Effector memory CD8-positive, alpha-beta T cell (primary cell): ENCODE data around the gene CACNA1C.

Experiments
- ATAC-seq: fragments of 150-1000 bp; cut with Tn5 transposase; replicated peaks from 2 replicates; pipeline ENCODE4 v1.10.0; 2021; ENCODE audit warnings: mild to moderate bottlenecking, moderate library complexity
- DNase-seq, 3 experiments: peaks; one replicate each; pipeline ENCODE4 v3.0.0; 2021
- H3K27ac Mint-ChIP-seq, 2 donors: one replicate each; pipeline ENCODE4 v1.8.0; 2022; ENCODE audit warnings: mild to moderate bottlenecking in 2 of 2, mixed read lengths in 2 of 2, moderate library complexity in 2 of 2
- H3K27me3 Mint-ChIP-seq, 2 donors: one replicate each; pipeline ENCODE4 v1.8.0; 2022; ENCODE audit warnings: mixed read lengths in 2 of 2
- H3K36me3 Mint-ChIP-seq: one replicate; pipeline ENCODE4 v1.8.0; 2022; ENCODE audit warnings: mild to moderate bottlenecking, moderate library complexity, mixed read lengths; ENCODE audit not compliant: insufficient read depth
- H3K4me1 Mint-ChIP-seq, 2 donors: one replicate each; pipeline ENCODE4 v1.8.0; 2022; ENCODE audit warnings: low read depth in 2 of 2, mixed read lengths in 2 of 2
- H3K4me3 Mint-ChIP-seq, 2 donors: one replicate each; pipeline ENCODE4 v1.8.0; 2022; ENCODE audit warnings: mild to moderate bottlenecking in 2 of 2, mixed read lengths in 2 of 2, moderate library complexity in 2 of 2
- H3K9me3 Mint-ChIP-seq, 2 donors: one replicate each; pipeline ENCODE4 v1.8.0; 2022; ENCODE audit warnings: mixed read lengths in 2 of 2

Gene CACNA1C

DNA sequence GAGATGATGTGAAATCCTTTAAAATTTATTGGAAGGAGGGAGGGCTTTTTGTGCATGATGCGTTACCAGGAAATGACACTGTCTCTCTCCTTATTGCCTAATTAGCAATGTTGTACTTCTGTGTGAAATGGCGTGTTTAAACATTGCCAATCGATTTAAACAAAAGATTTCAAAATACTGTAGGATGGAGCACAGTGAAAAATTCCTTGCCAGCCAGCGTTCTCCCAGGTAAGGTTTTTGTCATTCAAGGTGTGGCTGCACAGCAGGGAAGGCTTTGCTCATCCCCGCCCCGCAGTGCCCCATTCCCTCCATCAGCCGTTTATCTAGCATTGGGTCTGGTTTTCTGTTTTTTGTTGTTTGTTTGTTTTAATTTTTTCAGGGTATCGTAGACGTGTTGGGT, 137.3 kb downstream of the CACNA1C start:
- no peaks in the 10 kb centered on the region for H3K9me3 Mint-ChIP-seq
- DNase-seq, result no peak
- no peaks in the 10 kb centered on the region for H3K36me3 Mint-ChIP-seq
- no peak for ATAC-seq
- H3K4me3 Mint-ChIP-seq, result no peak overlapping the region
- H3K27me3 Mint-ChIP-seq, result peaks cover 29 to 49% of the 10 kb centered on the region in 2 donors
- no peak overlapping the region for H3K27ac Mint-ChIP-seq
- H3K4me1 Mint-ChIP-seq, result no peaks in the 10 kb centered on the region

DNA sequence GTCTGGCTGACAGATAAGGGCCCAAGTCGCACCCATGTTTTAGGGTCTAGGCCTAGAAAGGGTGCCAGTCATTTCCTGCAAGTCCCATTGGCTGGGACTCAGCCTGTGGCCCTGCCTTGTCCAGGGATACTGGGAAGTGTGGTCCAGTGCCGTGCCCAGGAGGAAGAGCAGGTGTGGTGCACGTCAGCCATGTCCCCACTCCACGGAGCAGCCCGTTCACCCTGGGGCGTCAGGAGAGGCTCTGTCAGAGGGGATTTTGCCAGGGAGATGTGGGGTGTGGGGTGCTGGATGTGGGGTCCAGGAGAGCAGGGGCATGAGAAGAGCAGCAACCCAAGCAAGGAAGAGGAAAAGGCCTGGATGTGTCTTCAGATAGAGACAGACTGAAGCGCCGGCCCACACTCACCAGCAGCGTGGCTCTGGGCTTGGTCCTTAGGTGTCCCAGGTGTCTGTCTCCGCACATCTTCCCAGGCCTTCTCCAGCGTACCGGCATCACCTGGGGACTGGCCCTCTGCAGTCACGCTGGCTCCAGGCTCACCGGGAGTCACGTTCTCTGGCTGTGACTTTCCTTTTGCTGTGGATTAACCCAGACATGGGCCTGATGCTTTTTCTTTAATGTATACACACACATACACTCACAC, 138.2 kb downstream of the CACNA1C start:
- H3K4me3 Mint-ChIP-seq, result no peak overlapping the region
- DNase-seq, result no peak
- no peaks in the 10 kb centered on the region for H3K4me1 Mint-ChIP-seq
- no peak overlapping the region for H3K27ac Mint-ChIP-seq
- no peaks in the 10 kb centered on the region for H3K9me3 Mint-ChIP-seq
- H3K36me3 Mint-ChIP-seq, result no peaks in the 10 kb centered on the region
- ATAC-seq, result no peak
- H3K27me3 Mint-ChIP-seq, result peaks cover 30 to 49% of the 10 kb centered on the region in 2 donors

DNA sequence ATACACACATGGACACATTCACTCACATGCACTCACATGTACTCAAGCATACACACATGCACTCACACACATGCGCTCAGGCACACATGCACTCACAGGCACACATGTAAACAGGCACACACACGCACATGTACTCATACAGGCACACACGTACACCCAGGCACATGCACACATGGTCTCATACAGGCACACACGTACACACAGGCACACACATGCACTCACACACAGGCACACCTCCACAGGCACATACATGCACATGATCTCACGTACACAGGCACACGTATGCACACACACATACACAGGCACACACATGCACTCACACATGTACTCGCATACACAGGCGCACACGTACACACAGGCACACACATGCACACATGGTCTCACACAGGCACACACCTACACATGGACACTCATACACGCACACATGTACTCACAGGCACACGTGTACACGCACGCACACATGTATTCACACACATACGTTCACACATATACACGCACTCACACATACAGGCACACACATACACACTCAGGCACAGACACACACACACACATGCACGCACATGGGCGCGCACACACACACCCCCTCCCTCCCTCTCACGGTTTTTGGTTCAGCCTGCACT, 138.9 kb downstream of the CACNA1C start:
- Mint-ChIP-seq H3K4me3 (no peak overlapping the region), H3K9me3 (no peaks in the 10 kb centered on the region), H3K27ac (no peak overlapping the region), H3K27me3 (peaks cover 33 to 53% of the 10 kb centered on the region in 2 donors), H3K4me1 (no peaks in the 10 kb centered on the region), H3K36me3 (no peaks in the 10 kb centered on the region)
- ATAC-seq (no peak), DNase-seq (no peak)

DNA sequence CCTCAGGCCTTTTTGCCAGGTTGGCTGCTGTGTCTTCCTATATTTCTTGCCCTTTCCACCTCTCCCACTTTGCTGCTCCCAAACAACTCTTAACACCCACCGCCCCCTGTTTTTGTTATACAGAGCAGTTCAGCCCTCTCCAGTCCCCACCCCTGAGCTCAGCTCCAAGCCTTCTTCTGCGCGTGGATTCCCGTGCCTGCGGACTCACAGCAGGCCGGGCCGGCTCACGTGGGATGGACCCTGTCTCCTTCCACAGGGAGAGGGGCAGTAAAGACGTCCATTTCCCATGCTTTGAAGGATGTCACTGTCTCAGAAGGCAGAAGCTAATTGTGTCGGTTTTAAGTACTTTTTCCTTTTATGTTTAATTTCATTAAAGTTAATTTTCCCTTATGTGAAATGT, 139.4 kb downstream of the CACNA1C start:
- Mint-ChIP-seq H3K36me3 (no peaks in the 10 kb centered on the region), H3K27ac (no peak overlapping the region), H3K9me3 (no peaks in the 10 kb centered on the region), H3K4me3 (no peak overlapping the region), H3K4me1 (no peaks in the 10 kb centered on the region), H3K27me3 (peaks cover 33 to 53% of the 10 kb centered on the region in 2 donors)
- DNase-seq, result no peak
- no peak for ATAC-seq

DNA sequence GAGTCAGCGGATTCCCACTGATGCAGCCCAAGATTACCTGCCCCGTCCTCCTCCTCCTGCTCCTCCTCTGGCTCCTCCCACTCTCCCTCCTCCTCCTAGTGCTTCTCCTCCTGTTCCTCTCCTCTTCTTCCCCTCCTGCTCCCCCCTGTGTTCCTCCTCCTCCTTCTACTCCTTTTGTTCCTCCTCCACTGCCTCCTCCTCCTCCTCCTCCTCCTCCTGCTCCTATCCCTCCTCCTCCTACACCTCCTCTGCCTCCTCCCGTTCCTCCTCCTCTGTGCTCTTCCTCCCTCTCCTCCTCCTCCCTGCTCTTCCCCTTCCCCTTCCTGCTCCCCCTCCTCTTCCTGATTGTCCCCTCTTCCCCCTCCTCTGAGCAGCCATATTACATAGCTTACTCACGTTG, 141.3 kb downstream of the CACNA1C start:
- Mint-ChIP-seq H3K4me1 (no peaks in the 10 kb centered on the region), H3K9me3 (no peaks in the 10 kb centered on the region)
- no peak for ATAC-seq

DNA sequence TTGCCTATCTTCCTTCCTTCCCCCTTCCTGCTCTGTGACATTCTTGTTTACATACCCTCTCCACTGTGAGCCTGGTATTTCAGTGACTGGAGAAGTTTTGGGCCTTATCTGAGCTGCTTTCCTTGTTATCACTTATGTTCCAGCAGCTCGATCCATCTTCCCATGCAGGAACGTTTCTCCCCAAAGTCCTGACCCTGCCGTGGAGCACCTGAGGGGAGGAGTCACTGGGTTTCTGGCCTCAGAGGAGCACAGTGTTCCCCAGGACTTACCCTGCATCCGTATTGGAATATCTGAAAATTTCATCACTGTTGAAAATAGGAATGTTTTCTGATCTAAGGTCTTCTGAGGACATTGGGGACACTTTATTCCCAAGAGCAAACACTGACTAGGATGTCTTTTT, 141.8 kb downstream of the CACNA1C start:
- H3K36me3 Mint-ChIP-seq, result no peaks in the 10 kb centered on the region
- ATAC-seq, result no peak

More for the DNA sequence above, 141.3 kb downstream of the CACNA1C start:
- DNase-seq, result no peak
- Mint-ChIP-seq H3K4me3 (no peak overlapping the region), H3K36me3 (no peaks in the 10 kb centered on the region), H3K27ac (no peak overlapping the region), H3K27me3 (peaks cover 40 to 52% of the 10 kb centered on the region in 2 donors)

DNA sequence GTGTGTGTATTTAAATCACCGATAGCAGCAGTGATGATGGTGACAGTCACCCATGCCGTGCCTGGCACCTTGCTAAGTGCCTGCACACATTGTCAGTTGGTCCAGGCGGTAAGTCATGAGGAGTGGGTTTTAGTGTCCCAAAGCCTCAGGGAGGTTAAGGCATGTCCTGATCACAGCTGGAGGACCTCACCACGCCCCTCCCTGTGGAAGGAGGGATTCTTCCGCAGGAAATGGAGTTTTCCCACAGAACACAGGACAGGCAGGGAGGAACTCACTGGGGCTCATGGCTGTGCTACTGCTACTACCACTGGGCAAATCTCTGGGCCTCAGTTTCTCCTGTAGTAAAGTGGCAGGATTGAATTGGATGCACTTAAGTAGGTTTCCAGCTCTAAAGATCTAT, 142.3 kb downstream of the CACNA1C start:
- ATAC-seq (no peak), DNase-seq (no peak)
- Mint-ChIP-seq H3K27ac (no peak overlapping the region), H3K4me3 (no peak overlapping the region), H3K4me1 (no peaks in the 10 kb centered on the region), H3K9me3 (no peaks in the 10 kb centered on the region), H3K27me3 (peaks cover 42 to 57% of the 10 kb centered on the region in 2 donors), H3K36me3 (no peaks in the 10 kb centered on the region)

More for the DNA sequence above, 141.8 kb downstream of the CACNA1C start:
- Mint-ChIP-seq H3K4me1 (no peaks in the 10 kb centered on the region), H3K27me3 (peaks cover 40 to 52% of the 10 kb centered on the region in 2 donors), H3K9me3 (no peaks in the 10 kb centered on the region), H3K4me3 (no peak overlapping the region), H3K27ac (no peak overlapping the region)
- no peak for DNase-seq

DNA sequence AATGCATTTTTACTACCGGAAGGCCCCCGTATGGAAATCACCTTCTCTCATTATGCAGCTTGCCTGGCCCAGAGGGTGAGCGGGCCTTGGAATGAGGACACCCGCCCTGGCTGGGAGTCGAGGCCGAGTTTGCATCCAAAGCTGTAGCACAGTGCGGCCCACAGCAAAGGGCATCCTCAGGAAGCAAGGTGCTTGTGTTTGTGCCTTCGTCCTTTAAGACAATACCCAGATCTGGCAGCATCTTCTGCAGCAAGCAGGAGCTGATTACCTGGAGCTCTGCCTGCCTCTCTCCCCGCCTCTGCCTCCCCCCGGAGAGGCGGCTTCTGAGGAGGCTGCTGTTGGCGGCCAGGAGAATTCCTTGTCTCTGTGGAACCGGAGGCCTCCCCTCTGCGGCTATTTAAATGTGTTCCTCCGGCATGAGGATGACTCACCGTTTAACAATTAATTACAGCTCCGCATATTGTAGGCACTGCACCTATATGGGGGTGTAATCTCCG, 145.3 kb downstream of the CACNA1C start:
- H3K36me3 Mint-ChIP-seq, result no peaks in the 10 kb centered on the region
- DNase-seq, result no peak
- no peak overlapping the region for H3K4me3 Mint-ChIP-seq

DNA sequence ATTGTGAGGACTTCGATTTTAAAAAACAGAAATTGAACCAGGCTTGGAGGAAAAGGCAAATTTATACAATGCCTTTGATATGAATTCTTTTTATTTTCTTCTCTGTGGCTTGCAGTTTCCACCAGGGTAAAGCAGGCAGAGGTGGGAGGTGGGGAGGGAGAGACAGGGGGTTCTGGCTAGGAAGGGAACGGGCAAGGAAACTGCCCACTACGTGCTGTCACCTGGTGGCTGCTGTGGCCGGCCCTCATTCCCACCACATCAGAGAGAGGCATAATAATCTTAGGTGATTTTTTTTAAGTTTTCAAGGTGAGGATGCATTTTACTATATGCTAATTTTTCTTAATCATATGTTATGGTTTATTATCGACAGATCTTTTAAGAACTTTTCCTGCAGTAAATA, 145.8 kb downstream of the CACNA1C start:
- no peak for DNase-seq
- Mint-ChIP-seq H3K4me3 (no peak overlapping the region), H3K27me3 (peaks cover 53 to 81% of the 10 kb centered on the region in 2 donors), H3K4me1 (no peaks in the 10 kb centered on the region), H3K36me3 (no peaks in the 10 kb centered on the region), H3K9me3 (no peaks in the 10 kb centered on the region), H3K27ac (no peak overlapping the region)
- no peak for ATAC-seq

More for the DNA sequence above, 145.3 kb downstream of the CACNA1C start:
- Mint-ChIP-seq H3K27ac (no peak overlapping the region), H3K9me3 (no peaks in the 10 kb centered on the region), H3K27me3 (peaks cover 53 to 77% of the 10 kb centered on the region in 2 donors), H3K4me1 (no peaks in the 10 kb centered on the region)
- no peak for ATAC-seq

DNA sequence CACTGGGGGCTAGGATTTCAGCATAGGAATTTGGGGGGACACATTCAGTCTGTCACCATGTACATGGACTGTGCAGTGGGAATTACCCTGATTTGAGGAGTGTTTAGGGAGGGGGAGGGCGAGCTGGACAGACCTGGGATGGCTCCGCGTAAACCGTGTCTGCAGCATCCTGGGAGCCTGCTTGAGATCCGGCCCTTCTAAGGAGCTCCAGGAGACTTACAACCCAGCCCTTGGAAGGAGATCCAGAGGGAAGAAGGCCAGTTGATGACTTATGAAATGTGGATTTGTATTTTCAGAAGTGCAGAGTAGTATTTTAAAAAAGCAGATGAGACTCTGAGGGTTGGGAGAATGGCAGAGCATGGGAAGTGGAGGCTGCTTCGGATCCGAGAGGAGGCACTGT, 153.2 kb downstream of the CACNA1C start:
- Mint-ChIP-seq H3K27ac (no peak overlapping the region), H3K9me3 (no peaks in the 10 kb centered on the region), H3K27me3 (peaks cover 19 to 58% of the 10 kb centered on the region in 2 donors), H3K4me1 (no peaks in the 10 kb centered on the region), H3K4me3 (no peak overlapping the region), H3K36me3 (no peaks in the 10 kb centered on the region)
- DNase-seq (no peak), ATAC-seq (no peak)

DNA sequence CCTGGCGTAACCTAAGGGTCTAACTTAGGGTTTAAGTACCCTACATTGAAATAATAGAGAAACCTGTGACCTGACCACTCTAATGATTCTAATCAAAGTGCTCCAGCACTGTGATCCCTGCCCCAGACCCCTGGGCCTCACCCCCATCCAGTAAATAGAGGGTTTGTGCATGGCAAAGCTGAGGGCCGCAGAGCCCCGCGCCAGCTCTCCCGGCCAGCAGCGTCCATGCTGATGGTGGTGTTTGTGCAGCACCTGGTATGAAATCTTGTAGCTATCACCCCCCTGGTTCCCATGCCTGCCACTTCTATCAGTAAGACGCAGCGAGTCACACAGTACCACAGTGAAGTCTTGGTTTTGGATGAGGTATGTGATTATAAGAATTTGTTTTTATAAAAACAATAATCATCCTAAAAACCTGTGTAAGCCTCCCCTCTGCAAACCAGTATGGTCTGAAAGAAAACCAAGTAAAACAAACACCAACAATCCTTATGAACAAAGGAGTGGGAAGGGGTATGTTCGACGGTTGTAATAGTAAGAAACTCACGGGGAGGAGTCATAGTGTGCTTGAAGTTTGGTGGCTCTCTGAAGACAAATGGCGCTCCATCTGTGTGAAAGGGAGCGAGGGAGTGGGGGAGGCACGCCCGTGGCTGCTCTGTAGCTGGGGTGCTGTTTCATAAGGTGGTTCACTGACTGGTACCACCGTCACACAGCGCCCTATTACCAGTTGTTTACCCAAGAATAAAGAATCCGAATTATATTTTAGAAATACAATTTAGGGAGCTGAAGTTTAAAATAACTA, 156.2 kb downstream of the CACNA1C start:
- DNase-seq, result no peak
- H3K27me3 Mint-ChIP-seq, result peaks cover 13 to 49% of the 10 kb centered on the region in 2 donors
- no peak overlapping the region for H3K27ac Mint-ChIP-seq
- no peaks in the 10 kb centered on the region for H3K9me3 Mint-ChIP-seq
- H3K4me1 Mint-ChIP-seq, result no peaks in the 10 kb centered on the region
- H3K4me3 Mint-ChIP-seq, result no peak overlapping the region
- no peak for ATAC-seq
- H3K36me3 Mint-ChIP-seq, result no peaks in the 10 kb centered on the region

DNA sequence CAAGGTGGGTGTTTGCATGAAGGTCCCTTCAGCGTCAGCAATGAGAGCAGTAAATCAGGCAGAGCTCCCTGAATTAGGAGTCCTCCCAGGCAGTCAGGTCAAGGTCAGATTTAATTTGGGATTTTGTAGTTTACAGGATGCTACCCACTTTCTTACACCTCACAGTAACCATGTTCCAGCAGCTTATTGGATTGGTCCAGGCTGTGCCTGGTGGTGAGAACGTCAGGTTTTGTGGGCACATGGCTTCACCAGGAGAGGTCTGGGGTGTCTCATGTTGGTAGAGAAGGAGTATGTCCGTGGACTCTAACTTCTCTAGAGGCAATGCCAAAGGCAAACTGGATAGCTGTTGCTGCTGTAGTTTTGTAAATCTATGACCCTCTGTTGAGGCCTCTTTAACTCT, 158.3 kb downstream of the CACNA1C start:
- Mint-ChIP-seq H3K36me3 (no peaks in the 10 kb centered on the region), H3K4me1 (no peaks in the 10 kb centered on the region), H3K9me3 (no peaks in the 10 kb centered on the region), H3K27me3 (peaks cover 19 to 54% of the 10 kb centered on the region in 2 donors), H3K4me3 (no peak overlapping the region), H3K27ac (no peak overlapping the region)
- DNase-seq, result no peak
- no peak for ATAC-seq

DNA sequence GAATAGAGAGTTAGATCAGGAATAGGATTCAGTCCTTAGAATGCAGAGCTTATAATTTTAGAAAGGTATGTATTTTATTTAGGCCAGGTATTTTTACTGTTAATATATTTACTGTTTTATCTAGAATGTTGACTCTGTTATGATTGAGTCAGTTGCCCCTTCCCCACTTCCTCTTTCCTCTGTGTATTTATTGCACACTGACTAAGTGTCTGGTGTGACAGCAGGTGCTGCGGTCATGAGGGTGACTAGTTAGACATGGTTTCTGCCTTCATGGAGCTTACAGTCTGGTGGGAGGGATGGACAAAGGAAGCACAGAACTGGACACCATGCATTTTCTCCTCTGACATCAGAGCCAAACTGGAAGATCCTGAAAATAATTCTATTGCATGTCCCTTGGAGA, 159.8 kb downstream of the CACNA1C start:
- H3K4me1 Mint-ChIP-seq, result no peaks in the 10 kb centered on the region
- no peak for ATAC-seq
- DNase-seq, result no peak
- no peak overlapping the region for H3K27ac Mint-ChIP-seq
- H3K4me3 Mint-ChIP-seq, result no peak overlapping the region
- no peaks in the 10 kb centered on the region for H3K36me3 Mint-ChIP-seq
- peaks cover 23 to 53% of the 10 kb centered on the region in 2 donors for H3K27me3 Mint-ChIP-seq
- no peaks in the 10 kb centered on the region for H3K9me3 Mint-ChIP-seq
